Lower leg skin (tissue), 4 donors: ENCODE data around the gene SPACDR. TPM values are rescaled to one million over a fixed set of nuclear protein-coding genes. Genes with fewer than 3 reads are reported as not detected.

Source experiments
- DNase-seq, 2 donors: peaks; one replicate each; pipeline ENCODE4 v3.0.0-alpha.2; 2019; ENCODE audit warnings: low spot score in 2 of 2
- H3K4me3 ChIP-seq: fragments of 200-600 bp; sonication (generic); 2 replicates; pipeline ENCODE4 v1.5.1; 2017; ENCODE audit warnings: mild to moderate bottlenecking, low read depth; ENCODE audit not compliant: poor library complexity, severe bottlenecking
- CTCF ChIP-seq, 3 donors: fragments of 450-650 bp; IDR thresholded peaks; one replicate each; pipeline ENCODE4 v1.5.1; 2016; ENCODE audit warnings: antibody characterized with exemption in 3 of 3, mild to moderate bottlenecking in 3 of 3, moderate library complexity in 2 of 3
- POLR2A ChIP-seq, 2 donors: fragments of 450-650 bp; IDR thresholded peaks; one replicate each; pipeline ENCODE4 v1.6.1; 2016 to 2017; ENCODE audit warnings: antibody characterized with exemption in 2 of 2, mild to moderate bottlenecking in 1 of 2, moderate library complexity in 1 of 2
- WGBS, 2 donors: methylation state at CpG; one replicate each; pipeline ENCODE4 v1.1.5; 2018; 5-methylcytosine and 5-hydroxymethylcytosine counted together
- intact Hi-C: fragments of 100-400 bp; cut with DNase I; formaldehyde crosslinking; loops from one replicate; pipeline ENCODE4 v1.15.0; 2023; ENCODE audit warnings: low total_unique reads
- total RNA-seq, 4 donors: library from RNA; depleted of rRNA; stranded (reverse); fragments of >200 nt; gene quantifications; one replicate each; pipeline ENCODE4 v1.1.0, GENCODE V29; 2016

The SPACDR gene
- total RNA-seq, 4 donors from 2014 or later, result 0.26 to 1.5 TPM; not detected in 2

- intact Hi-C loops, result no loop called here
- no peak overlapping the region for H3K4me3 ChIP-seq
- TF ChIP-seq POLR2A (IDR thresholded peaks at IDR 0.05) (no peak), CTCF (IDR thresholded peaks at IDR 0.05) (no peak)
- DNase-seq, result no peak
Measured at GRCh38 chr7:100426516-100426915, 37.5 kb downstream of the SPACDR start.

GRCh38 chr7:100425347-100425746 lies 38.7 kb downstream of the SPACDR start:
- TF ChIP-seq POLR2A (IDR thresholded peaks at IDR 0.05) (no peak), CTCF (IDR thresholded peaks at IDR 0.05) (no peak)
- no peak for DNase-seq
- WGBS, 2 donors, result 63 to 75% methylated on average over 1 of the region's 1 CpG
- intact Hi-C loops, result no loop called here
- H3K4me3 ChIP-seq, result no peak overlapping the region

GRCh38 chr7:100423315-100423714 lies 40.7 kb downstream of the SPACDR start:
- 89% methylated on average over 6 of the region's 6 CpGs for WGBS, 2 donors
- TF ChIP-seq CTCF (IDR thresholded peaks at IDR 0.05) (no peak), POLR2A (IDR thresholded peaks at IDR 0.05) (no peak)
- intact Hi-C loops, result no loop called here
- H3K4me3 ChIP-seq, result no peak overlapping the region
- DNase-seq, result no peak

- no peak for DNase-seq
- WGBS, 2 donors, result 81 to 89% methylated on average over 1 of the region's 1 CpG
- intact Hi-C loops, result no loop called here
- no peak for TF ChIP-seq POLR2A (IDR thresholded peaks at IDR 0.05)
- TF ChIP-seq CTCF (IDR thresholded peaks at IDR 0.05), result no peak
- H3K4me3 ChIP-seq, result no peak overlapping the region
Measured at GRCh38 chr7:100419660-100420226, 44.3 kb downstream of the SPACDR start.

GRCh38 chr7:100418930-100419659 lies 45.0 kb downstream of the SPACDR start:
- intact Hi-C loops, result no loop called here
- TF ChIP-seq POLR2A (IDR thresholded peaks at IDR 0.05) (no peak), CTCF (IDR thresholded peaks at IDR 0.05) (no peak)
- no peak for DNase-seq
- H3K4me3 ChIP-seq, result no peak overlapping the region
- 96 to 97% methylated on average over 1 of the region's 1 CpG for WGBS, 2 donors
